HG03045 (cell line): ENCODE results near the gene AGO1.
"Not testable (repeated sequence)": the region's sequence is repeated elsewhere in the genome, so short reads cannot be mapped to it uniquely, and the experiment has no call there.

Experiments used
- ATAC-seq: cut with Tn5 transposase; IDR thresholded peaks from one replicate; pipeline ENCODE4 v1.9.1; 2021; ENCODE audit warnings: mild to moderate bottlenecking, moderate library complexity; ENCODE audit not compliant: unreplicated experiment

AGO1 gene

GRCh38 chr1:35964277-35964676, 81.3 kb downstream of the AGO1 start:
- not testable (repeated sequence) for ATAC-seq

DNA sequence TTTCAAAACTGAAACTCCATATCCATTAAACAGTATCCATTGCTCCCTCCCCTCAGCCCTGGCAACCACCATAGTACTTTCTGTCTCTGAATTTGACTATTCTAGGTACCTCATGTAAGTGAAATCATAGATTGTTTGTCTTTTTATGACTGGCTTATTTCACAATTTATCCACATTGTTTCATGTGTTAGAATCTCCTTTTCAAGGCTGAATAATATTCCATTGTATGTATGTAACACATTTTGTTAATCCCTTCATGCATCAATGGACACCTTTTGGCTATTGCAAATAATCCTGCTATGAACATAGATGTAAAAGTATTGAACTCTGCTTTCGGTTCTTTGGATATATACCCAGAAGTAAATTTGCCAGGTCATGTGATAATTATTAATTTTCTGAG, 85.4 kb downstream of the AGO1 start:
- no peak for ATAC-seq

DNA sequence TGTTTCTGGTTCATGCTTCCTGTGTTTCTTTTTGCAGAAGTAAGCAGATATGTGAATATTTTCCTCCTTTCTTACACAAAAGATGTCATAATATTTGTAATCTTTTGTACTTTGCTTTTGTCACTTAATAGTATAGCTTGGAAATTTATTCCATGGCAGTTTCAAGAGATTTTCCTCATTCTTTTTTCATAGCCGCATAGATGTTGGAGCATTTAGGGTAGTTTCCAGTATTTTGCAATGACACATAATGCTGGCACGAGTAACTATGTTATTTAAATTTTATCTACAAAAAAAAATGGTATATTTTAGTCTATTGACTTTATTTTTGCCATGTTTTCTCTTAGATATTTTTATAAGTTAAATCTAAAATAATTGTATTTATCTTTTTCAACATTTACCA, 88.6 kb downstream of the AGO1 start:
- no peak for ATAC-seq

- ATAC-seq, result not testable (repeated sequence)
Measured at GRCh38 chr1:35972631-35973030, 89.6 kb downstream of the AGO1 start.

GRCh38 chr1:35980090-35980489, 97.1 kb downstream of the AGO1 start:
- no peak for ATAC-seq
